HG03457 (cell line): Measurements from ENCODE around the gene ZNF544.
"Not testable (repeated sequence)": the region's sequence is repeated elsewhere in the genome, so short reads cannot be mapped to it uniquely, and the experiment has no call there.

Experiments used
- ATAC-seq: cut with Tn5 transposase; IDR thresholded peaks from one replicate; pipeline ENCODE4 v1.9.1; 2021; ENCODE audit warnings: moderate number of reproducible peaks; ENCODE audit not compliant: unreplicated experiment

ZNF544 gene

DNA sequence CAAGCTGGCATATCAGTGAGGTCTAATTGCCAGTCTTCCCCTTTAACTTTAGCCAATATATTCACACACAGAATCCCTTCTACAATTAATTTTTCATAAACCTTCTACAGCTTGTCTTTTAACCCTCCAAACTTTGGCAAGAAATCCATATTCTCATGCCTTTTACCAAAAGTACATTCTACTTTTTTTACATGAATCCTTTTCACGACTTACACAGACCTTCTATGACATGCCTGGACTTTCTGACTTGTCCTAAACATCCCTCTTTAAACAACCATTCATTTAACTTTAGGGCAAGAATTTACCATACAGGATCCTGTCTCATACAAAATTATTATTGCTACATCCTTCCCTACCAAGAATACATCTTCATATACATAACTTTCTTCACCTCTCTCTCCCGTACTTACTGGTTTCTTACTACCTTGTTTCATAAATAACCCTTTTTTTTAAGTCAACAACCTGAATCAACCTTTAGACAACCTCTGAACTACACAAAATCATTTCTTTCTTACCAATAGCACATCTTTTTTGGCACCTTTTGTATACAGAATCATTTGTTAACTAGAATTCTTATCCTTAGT is 23.5 kb downstream of the ZNF544 start:
- no peak for ATAC-seq

DNA sequence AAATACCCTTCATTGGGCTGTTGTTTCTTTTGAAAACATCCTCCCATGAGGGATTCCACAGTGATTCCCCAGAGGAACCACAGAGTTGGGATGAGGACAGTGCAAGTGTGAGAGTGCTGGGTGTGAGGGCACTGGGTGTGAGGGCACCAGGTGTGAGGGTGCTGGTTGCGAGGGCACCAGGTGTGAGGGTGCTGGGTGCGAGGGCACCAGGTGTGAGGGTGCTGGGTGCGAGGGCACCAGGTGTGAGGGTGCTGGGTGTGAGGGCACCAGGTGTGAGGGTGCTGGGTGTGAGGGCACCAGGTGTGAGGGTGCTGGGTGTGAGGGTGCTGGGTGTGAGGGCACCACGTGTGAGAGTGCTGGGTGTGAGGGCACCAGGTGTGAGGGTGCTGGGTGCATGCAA is 29.5 kb downstream of the ZNF544 start:
- not testable (repeated sequence) for ATAC-seq

DNA sequence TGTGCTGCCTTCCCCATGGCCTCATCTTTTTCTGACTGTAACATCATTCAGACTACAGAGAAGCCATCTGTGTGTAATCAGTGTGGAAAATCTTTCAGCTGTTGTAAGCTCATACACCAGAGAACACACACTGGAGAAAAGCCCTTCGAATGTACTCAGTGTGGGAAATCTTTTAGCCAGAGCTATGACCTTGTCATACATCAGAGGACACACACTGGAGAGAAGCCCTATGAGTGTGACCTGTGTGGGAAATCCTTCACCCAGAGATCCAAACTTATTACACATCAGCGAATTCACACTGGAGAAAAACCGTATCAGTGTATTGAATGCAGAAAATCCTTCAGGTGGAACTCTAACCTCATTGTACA is 32.9 kb downstream of the ZNF544 start:
- no peak for ATAC-seq

DNA sequence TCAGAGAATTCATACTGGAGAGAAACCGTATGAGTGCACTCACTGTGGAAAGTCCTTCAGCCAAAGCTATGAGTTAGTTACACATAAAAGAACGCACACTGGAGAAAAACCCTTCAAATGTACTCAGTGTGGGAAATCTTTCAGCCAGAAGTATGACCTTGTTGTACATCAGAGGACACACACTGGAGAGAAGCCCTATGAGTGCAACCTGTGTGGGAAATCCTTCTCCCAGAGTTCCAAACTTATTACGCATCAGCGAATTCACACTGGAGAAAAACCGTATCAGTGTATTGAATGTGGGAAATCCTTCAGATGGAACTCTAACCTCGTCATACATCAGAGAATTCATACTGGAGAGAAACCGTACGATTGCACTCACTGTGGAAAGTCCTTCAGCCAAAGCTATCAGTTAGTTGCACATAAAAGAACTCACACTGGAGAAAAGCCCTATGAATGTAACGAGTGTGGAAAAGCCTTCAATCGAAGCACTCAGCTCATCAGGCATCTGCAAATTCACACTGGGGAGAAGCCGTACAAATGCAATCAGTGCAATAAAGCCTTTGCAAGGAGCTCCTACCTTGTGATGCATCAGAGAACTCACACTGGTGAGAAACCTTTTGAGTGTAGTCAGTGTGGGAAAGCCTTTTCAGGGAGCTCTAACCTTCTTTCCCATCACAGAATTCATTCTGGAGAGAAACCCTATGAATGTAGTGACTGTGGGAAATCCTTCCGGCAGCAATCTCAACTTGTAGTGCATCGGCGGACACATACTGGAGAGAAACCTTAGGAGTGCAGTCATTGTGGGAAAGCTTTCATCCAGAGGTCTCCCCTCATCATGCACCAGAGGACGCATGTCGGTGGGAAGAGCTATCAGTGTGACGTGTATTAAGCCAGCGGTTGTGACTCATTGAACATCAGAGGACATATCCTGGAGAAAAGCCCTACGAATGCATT is 33.5 kb downstream of the ZNF544 start:
- no peak for ATAC-seq

DNA sequence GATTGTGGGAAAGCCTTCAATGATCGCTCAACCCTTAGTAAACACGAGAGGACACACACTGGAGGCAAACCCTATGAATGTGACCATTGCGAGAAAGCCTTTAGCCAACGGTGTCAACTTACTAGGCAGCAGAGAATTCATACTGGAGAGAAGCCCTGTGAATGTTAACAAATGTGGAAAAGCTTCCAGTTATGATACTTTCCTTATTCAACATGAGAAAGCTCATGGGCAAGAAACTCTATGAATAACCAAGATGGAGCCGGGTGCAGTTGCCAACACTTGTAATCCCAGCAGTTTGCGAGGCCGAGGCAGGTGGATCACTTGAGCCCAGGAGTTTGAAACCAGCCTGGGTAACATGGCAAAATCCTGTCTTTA is 34.2 kb downstream of the ZNF544 start:
- ATAC-seq, result no peak

DNA sequence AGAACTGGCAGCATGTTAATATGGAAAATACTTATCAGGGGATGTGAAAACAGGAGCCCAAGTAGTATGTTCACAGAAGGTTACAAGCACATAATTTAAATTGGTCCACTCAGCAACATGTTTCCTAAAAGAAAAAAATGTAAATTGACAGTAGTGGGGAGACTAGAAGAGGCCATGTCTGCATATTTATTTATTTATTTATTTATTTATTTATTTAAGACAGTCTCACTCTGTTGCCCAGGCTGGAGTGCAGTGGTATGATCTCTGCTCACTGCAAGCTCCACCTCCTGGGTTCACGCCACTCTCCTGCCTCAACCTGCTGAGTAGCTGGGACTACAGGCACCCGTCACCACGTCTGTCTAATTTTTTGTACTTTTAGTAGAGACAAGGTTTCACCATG is 36.4 kb downstream of the ZNF544 start:
- ATAC-seq, result no peak

DNA sequence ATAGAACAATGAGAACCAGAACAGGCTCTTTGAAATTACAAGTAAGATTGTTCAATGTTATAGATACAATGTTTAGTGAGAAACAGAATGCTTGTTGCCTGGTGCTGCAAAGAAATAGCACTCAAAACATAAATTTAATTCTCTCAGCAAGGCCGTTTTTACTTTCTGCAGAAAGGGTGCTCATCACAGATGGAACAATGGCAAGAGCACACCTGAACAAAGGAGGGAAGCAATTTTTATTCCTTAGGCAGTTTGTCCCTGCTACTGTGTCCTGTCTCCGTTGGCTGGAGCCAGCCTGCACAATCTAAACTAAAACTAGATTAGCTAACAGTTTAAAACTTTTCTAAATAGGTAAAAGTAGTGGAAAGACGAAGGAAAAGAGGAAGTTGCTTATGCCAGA is 39.6 kb downstream of the ZNF544 start:
- ATAC-seq, result no peak

DNA sequence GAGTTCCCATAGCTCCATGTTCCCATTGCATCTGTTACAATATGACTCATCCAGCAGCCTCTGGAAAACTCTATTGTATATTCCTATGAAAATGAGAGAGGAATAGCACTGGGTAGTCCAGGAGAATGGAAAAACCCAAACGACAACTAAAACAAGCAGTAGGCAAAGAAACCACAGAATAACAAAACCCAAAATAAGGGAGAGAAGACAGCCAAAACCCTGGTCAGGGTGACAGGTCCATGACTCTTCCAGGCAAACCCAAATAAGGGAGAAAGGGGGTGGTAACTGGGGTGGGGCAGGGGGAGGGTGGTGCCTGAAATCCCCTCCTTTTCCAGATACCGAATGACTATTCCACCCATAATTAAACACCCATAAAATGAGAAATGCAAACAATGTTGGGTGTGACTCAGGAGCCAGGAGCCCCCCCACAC is 46.1 kb downstream of the ZNF544 start:
- no peak for ATAC-seq

DNA sequence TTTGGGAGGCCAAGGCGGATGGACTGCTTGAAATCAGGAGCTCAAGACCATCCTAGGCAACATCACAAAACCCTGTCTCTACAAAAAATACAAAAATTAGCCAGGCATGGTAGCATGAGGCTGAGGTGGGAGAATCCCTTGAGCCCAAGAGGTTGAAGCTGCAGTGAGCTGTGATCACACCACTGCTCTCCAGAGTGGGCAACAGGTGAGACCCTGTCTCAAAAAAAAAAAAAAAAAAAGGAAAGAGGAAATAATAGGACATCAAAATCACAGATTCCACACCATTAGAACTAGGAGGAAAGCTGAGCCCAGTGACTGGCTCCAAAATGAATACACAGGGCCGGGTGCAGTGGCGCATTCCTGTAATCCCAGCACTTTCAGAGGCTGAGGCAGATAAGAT is 46.9 kb downstream of the ZNF544 start:
- no peak for ATAC-seq

DNA sequence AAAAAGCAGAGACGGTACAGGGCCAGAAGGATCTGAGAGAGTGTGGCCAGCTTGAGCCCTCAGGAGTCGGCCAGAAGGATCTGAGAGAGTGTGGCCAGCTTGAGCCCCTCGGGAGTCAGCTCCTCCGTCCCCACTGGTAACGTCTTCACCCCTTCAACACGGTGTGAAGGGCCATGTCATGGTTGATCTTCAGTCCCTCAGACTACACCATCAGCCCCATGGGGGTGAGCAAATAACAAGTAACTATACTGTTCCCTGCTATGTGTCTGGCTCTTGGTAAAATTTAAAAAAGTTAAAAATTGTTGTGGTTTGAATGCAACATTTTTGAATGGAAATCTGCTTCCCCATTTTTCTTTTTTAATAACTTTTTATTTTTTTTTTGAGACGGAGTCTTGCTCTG is 48.5 kb downstream of the ZNF544 start:
- no peak for ATAC-seq

DNA sequence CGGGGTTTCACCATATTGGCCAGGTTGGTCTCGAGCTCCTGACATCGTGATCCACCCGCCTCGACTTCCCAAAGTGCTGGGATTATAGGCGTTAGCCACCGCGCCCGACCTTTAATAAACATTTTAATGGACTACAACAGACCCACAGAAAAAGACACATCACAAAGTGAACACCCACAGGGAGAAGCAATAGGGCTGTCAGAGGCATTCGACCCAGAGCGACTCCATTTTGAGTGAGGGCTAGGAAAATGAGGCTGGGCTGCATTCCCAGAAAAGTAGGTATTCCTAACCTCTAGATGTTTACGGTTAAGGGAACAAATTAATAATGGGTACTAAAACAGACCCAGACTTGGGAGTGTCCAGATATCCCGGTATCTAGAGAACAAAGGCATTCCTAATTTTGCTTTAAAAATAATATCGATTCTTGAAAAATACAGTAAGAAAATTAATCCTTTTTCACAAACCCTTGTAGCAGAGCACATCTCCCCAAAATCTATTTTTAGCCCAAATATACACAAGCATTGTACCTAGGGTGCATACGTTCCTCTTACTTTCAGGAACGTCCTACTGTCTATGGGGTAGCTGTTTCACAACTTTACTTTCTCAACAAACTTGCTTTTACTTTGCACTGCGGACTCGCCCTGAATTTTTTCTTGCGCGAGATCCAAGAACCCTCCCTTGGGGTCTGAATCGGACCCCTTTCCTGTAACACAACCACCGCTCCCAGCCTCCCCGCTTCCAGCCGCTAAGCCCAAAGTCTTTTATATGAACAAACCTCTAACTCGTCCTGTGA is 49.2 kb downstream of the ZNF544 start:
- no peak for ATAC-seq

DNA sequence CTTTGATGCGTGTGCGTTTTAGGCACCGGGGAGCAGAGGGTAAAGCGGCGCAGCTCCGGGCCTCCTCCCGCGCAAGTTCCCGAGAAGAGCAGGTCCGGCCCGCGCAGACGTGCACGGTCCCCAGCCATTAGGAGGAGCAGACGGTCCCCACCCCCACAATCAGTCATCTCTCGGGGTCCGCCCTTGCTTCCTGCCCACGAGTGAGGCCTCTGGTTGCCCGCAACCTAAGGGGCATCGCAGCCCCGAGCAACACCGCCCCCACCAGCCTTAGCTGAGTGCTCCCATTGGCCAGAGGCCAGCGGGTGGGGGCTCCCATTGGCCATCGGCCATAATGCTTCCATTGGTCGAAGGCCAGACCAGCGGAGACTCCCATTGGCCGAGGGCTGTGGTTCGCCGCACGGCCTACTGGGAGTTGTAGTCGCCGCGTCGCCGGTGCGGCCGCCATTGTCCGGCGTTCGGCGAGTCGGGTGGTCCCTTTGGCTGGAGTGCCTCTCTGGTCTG is 49.9 kb downstream of the ZNF544 start, which contains the start of gene ZNF8:
Gene ZNF8 (plus strand): TSS at position 415 of the 501 bp plus-strand sequence. CDS start 127 bp downstream, outside the sequence.
- peak; percentile 90 for ATAC-seq

DNA sequence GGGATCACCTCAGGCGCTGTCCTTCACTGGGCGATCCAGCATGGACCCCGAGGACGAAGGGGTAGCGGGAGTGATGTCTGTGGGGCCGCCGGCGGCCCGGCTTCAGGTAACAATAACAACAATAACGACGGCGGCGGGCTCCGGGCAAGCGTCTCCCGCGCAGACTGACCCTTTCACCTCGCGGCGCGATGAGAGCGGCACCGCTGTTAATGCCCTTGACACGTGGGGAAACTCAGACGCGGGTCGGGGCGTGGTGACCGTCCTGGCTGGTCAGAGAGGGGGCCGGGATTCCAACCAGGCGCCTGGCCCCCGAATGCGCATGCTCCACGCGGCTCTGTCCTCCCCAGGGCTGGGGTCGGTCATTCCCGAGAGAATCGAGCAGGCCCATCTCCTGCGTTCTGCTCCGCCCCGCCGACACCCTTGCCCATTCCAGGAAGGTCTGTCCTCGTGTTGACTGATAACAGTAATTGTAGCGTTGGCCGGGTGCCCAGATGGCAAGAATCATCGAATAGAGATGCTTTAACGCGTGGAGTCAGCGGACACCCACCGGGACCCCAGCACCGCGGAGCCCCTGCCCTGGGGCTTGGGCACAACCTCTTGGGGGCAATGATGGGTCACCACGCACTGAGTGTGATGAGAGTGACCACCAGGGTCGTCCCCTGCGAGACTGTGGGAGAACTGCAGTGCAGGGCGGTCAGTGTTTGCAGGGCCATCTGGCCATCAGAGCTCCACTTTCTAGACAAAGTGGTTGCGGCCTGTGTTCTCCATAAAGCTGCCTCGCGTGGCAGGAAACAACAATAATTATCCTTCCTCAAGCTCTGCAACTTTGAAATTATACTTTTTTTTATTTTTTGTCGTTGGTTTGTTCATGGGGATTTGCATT is 50.6 kb downstream of the ZNF544 start:
- peak; percentile 18 for ATAC-seq

DNA sequence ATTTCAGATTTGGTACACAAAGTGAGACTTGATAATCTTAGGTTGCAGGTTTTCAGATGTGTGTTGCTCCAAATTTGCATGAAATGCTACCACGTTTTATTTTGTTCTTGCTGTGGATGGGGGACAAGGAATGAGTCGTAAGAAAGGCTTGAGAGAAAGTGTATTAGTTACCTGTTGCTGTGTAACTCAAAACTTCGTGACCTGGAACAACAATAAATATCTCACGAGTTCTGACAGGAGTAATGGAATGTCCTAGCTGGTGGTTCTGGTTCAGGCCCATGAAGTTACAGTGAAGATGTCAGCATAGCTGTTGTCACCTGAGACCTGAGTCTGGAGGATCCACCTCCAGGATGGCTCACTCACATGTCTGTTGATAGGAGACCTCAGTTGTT is 51.2 kb downstream of the ZNF544 start:
- ATAC-seq, result no peak

DNA sequence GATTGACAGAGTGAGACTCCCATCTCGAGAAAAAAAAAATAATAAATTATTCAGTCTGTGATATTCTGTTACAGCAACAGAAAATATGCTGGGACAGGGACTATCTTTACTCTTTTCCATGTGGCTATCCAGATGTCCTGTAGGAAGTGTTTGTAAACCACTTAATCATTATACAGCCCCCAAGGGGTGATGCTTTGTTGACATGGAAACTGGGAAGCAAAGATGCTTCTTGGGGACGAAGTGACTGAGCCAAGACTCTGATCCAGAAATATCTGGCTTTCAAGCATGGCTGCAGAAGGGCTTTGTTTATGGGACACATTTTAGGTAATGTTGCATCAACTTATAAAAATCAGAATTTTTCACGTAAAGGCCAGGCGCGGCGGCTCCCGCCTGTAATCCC is 55.5 kb downstream of the ZNF544 start:
- no peak for ATAC-seq

DNA sequence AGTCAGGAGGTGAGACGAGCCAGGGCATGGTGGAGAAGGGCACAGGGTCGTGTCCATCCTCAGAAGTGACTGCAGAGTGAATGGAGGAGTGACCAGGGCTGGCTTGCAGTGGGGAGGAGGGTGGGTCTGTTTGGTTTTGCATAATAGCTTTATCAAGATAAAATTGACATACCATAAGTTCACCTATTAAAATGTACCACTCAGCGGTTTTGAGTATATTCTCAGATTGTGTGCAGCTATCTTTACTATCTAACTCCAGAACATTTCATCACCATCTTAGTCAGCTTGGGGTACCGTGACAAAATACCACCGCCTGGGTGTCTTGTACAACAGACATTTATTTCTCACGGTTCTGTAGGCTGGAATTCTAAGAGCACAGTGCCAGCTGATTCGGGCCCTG is 63.2 kb downstream of the ZNF544 start:
- ATAC-seq, result no peak

DNA sequence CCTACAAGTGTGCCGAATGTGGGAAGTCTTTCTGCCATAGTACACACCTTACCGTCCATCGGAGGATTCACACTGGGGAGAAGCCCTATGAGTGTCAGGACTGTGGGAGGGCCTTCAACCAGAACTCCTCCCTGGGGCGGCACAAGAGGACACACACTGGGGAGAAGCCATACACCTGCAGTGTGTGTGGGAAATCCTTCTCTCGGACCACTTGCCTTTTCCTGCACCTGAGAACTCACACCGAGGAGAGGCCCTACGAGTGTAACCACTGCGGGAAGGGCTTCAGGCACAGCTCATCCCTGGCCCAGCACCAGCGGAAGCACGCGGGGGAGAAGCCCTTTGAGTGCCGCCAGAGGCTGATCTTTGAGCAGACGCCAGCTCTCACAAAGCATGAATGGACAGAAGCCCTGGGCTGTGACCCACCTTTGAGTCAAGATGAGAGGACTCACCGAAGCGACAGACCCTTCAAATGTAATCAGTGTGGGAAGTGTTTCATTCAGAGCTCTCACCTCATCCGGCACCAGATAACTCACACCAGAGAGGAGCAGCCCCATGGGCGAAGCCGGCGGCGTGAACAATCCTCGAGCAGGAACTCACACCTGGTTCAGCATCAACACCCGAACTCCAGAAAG is 66.1 kb downstream of the ZNF544 start:
- ATAC-seq, result no peak

DNA sequence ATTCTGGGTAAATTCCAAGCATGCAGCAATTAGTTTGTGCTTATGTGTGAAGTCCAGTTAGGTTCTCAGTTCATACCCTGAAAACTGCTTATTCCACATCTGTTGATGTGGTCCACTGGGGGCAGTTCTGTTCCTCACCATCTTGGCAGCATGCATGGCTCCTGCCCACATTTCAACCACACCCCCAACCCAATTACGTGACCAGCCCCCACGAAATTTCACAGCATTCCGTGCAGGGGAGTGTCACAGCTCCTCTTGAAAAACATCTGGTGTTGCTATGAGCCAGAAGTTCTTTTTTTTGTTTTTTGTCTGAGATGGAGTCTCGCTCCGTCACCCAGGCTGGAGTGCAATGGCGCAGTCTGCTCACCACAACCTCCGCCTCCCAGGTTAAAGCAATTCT is 67.4 kb downstream of the ZNF544 start:
- no peak for ATAC-seq

DNA sequence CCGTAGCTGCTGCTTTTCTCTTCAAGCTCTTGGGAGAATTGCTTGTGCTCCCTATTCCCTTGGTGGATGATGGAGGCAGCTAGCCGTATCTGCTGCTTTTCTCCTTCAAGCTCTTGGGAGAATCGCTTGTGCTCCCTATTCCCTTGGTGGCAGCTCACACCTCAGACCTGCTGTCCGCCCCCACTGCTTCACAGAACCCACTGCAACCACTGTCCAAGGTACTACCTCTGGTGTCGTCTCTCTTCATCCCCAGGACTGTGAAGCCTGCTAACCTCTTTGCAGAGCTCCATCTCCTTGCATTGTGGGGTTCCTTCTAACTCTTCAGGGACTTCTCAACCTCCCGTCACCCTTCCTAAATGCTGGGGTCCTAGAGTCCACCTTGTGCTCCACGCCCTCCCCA is 71.9 kb downstream of the ZNF544 start:
- ATAC-seq, result no peak

DNA sequence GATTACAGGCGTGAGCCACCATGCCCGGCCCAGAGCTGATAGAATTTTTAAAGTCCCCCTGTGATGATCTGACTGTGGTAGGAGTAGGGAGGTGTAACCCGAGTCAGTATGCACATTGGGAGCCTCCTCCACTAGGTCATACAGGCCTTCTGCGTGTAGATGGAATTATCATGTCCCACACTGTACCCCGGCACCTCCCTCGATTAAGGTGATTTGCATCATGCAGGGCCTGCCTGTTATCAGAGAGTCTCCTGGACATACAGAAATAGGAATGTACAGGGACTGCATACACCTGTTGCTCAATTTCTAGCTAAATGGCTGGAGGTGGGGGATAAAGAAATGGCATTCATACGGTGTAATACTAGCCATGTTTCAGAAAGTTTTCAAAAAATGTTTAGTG is 75.5 kb downstream of the ZNF544 start:
- ATAC-seq, result no peak
